ENCODE results near the gene RABGAP1L. TPM values are rescaled to one million over a fixed set of nuclear protein-coding genes. Genes with fewer than 3 reads are reported as not detected.
"Not testable (repeated sequence)": the region's sequence is repeated elsewhere in the genome, so short reads cannot be mapped to it uniquely, and the experiment has no call there.

RABGAP1L gene
- total RNA-seq, 6 experiments from 2014 or later, result 11.7 to 23.1 (median 18.5) TPM

GRCh38 chr1:174569240-174569639 is 409.9 kb downstream of the RABGAP1L start:
- intact Hi-C loops (cut with DNase I), result no loop called here
- H3K36me3 ChIP-seq, result no peaks in the 10 kb centered on the region
- no peak overlapping the region for H3K27ac ChIP-seq
- no peaks in the 10 kb centered on the region for H3K4me1 ChIP-seq
- TF ChIP-seq POLR2A (IDR thresholded peaks at IDR 0.05), result no peak
- TF ChIP-seq, protein P1, sequence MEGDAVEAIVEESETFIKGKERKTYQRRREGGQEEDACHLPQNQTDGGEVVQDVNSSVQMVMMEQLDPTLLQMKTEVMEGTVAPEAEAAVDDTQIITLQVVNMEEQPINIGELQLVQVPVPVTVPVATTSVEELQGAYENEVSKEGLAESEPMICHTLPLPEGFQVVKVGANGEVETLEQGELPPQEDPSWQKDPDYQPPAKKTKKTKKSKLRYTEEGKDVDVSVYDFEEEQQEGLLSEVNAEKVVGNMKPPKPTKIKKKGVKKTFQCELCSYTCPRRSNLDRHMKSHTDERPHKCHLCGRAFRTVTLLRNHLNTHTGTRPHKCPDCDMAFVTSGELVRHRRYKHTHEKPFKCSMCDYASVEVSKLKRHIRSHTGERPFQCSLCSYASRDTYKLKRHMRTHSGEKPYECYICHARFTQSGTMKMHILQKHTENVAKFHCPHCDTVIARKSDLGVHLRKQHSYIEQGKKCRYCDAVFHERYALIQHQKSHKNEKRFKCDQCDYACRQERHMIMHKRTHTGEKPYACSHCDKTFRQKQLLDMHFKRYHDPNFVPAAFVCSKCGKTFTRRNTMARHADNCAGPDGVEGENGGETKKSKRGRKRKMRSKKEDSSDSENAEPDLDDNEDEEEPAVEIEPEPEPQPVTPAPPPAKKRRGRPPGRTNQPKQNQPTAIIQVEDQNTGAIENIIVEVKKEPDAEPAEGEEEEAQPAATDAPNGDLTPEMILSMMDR (IDR thresholded peaks at IDR 0.05), result no peak
- ATAC-seq (no peak), DNase-seq (no peak)
- H3K4me3 ChIP-seq, result no peak overlapping the region
- WGBS (ENCODE audit: insufficient coverage, low coverage, low lambda C conversion rate, missing lambda C conversion rate), result 86% methylated on average over 3 of the region's 3 CpGs
- H3K27me3 ChIP-seq, result no peaks in the 10 kb centered on the region
- no peaks in the 10 kb centered on the region for H3K9me3 ChIP-seq

DNA sequence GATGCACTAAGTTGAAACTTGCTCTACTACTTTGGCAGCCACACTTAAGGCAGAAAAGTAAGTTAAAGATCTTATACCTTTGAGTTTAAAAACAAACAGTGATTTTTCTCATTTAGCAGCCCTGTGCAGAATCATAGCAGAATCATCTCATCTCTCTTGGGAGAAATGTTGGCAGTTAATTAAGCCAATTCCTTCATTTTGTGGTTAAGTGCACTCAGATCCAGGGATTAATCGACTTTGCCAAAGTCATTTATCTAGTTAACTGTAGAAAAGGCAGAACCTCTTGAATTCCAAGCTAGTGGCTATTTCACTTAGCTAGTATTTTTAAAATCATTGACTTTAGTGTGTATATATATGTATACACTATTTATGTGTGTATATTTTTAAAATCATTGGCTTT is 413.5 kb downstream of the RABGAP1L start:
- Histone ChIP-seq H3K36me3 (no peaks in the 10 kb centered on the region), H3K27me3 (no peaks in the 10 kb centered on the region), H3K4me1 (no peaks in the 10 kb centered on the region), H3K27ac (no peak overlapping the region), H3K4me3 (no peak overlapping the region), H3K9me3 (no peaks in the 10 kb centered on the region)
- TF ChIP-seq POLR2A (IDR thresholded peaks at IDR 0.05), result no peak
- WGBS (ENCODE audit: insufficient coverage, low coverage, low lambda C conversion rate, missing lambda C conversion rate), result 100% methylated on average over 1 of the region's 1 CpG
- ATAC-seq (no peak), DNase-seq (no peak)
- intact Hi-C loops (cut with DNase I), result no loop called here

- H3K36me3 ChIP-seq; H3K27ac ChIP-seq; DNase-seq; H3K4me3 ChIP-seq; ATAC-seq; H3K9me3 ChIP-seq; intact Hi-C loops (cut with DNase I); H3K4me1 ChIP-seq; H3K27me3 ChIP-seq: not testable (repeated sequence)
- WGBS (ENCODE audit: insufficient coverage, low coverage, low lambda C conversion rate, missing lambda C conversion rate), result 95% methylated on average over 4 of the region's 6 CpGs
Measured at GRCh38 chr1:174576120-174576519, 416.8 kb downstream of the RABGAP1L start.

- H3K27ac ChIP-seq, result no peak overlapping the region
- H3K27me3 ChIP-seq, result no peaks in the 10 kb centered on the region
- H3K4me1 ChIP-seq, result no peaks in the 10 kb centered on the region
- H3K4me3 ChIP-seq, result no peak overlapping the region
- ATAC-seq (no peak), DNase-seq (no peak)
- no peaks in the 10 kb centered on the region for H3K9me3 ChIP-seq
- intact Hi-C loops (cut with DNase I), result no loop called here
- TF ChIP-seq, protein P1 (IDR thresholded peaks at IDR 0.05), result no peak
- TF ChIP-seq POLR2A (IDR thresholded peaks at IDR 0.05), result no peak
- H3K36me3 ChIP-seq, result no peaks in the 10 kb centered on the region
Measured at GRCh38 chr1:174577681-174578080, 418.4 kb downstream of the RABGAP1L start.

GRCh38 chr1:174580801-174581200 is 421.5 kb downstream of the RABGAP1L start:
- no peaks in the 10 kb centered on the region for H3K36me3 ChIP-seq
- H3K4me1 ChIP-seq, result no peaks in the 10 kb centered on the region
- intact Hi-C loops (cut with DNase I), result no loop called here
- WGBS (ENCODE audit: insufficient coverage, low coverage, low lambda C conversion rate, missing lambda C conversion rate), result 65% methylated on average over 3 of the region's 3 CpGs
- TF ChIP-seq, protein P1 (IDR thresholded peaks at IDR 0.05), result no peak
- TF ChIP-seq POLR2A (IDR thresholded peaks at IDR 0.05), result no peak
- no peaks in the 10 kb centered on the region for H3K27me3 ChIP-seq
- no peak for ATAC-seq
- no peak overlapping the region for H3K27ac ChIP-seq
- H3K4me3 ChIP-seq, result no peak overlapping the region
- no peak for DNase-seq
- H3K9me3 ChIP-seq, result no peaks in the 10 kb centered on the region

- ATAC-seq (no peak), DNase-seq (no peak)
- H3K27me3 ChIP-seq, result no peaks in the 10 kb centered on the region
- H3K36me3 ChIP-seq, result no peaks in the 10 kb centered on the region
- TF ChIP-seq, protein P1 (IDR thresholded peaks at IDR 0.05), result no peak
- no peak for TF ChIP-seq POLR2A (IDR thresholded peaks at IDR 0.05)
- H3K4me3 ChIP-seq, result no peak overlapping the region
- WGBS (ENCODE audit: insufficient coverage, low coverage, low lambda C conversion rate, missing lambda C conversion rate), result 81% methylated on average over 1 of the region's 1 CpG
- no peaks in the 10 kb centered on the region for H3K4me1 ChIP-seq
- intact Hi-C loops (cut with DNase I), result no loop called here
- H3K27ac ChIP-seq, result no peak overlapping the region
- no peaks in the 10 kb centered on the region for H3K9me3 ChIP-seq
Measured at GRCh38 chr1:174583316-174583715, 424.0 kb downstream of the RABGAP1L start.

All from right lobe of liver (tissue), 6 donors.